ELF-1 (cell line): Measurements from ENCODE around the gene GREB1L.
"Not testable (repeated sequence)": the region's sequence is repeated elsewhere in the genome, so short reads cannot be mapped to it uniquely, and the experiment has no call there.

Experiments
- DNase-seq: peaks from one replicate; pipeline ENCODE4 v3.0.0-alpha.2; 2016; ENCODE audit warnings: low read depth, low spot score

GREB1L gene

GRCh38 chr18:21242141-21242779 is at the start of gene GREB1L:
Gene GREB1L (plus strand): TSS chr18:21242232. CDS start chr18:21383519, 141,287 bp downstream.
- peak; percentile 85 for DNase-seq

- DNase-seq: no peak
Observed at GRCh38 chr18:21192308-21192624, 49.8 kb upstream of the GREB1L start.

GRCh38 chr18:21194871-21195771 is 46.9 kb upstream of the GREB1L start:
- DNase-seq: no peak

- no peak for DNase-seq
Observed at GRCh38 chr18:21196426-21196825, 45.6 kb upstream of the GREB1L start.

GRCh38 chr18:21203126-21203525 is 38.9 kb upstream of the GREB1L start:
- DNase-seq: no peak

- DNase-seq: no peak
Observed at GRCh38 chr18:21203542-21204241, 38.3 kb upstream of the GREB1L start.

- DNase-seq: no peak
Observed at GRCh38 chr18:21205695-21206094, 36.3 kb upstream of the GREB1L start.

- DNase-seq: no peak
Observed at GRCh38 chr18:21210278-21210677, 31.8 kb upstream of the GREB1L start.

- no peak for DNase-seq
Observed at GRCh38 chr18:21210784-21211183, 31.2 kb upstream of the GREB1L start.

- not testable (repeated sequence) for DNase-seq
Observed at GRCh38 chr18:21214409-21214808, 27.6 kb upstream of the GREB1L start.

- DNase-seq: no peak
Observed at GRCh38 chr18:21215490-21215889, 26.5 kb upstream of the GREB1L start.

- DNase-seq: peak; percentile 23
Observed at GRCh38 chr18:21218862-21219261, 23.2 kb upstream of the GREB1L start.

- no peak for DNase-seq
Observed at GRCh38 chr18:21230436-21230835, 11.6 kb upstream of the GREB1L start.

- peak; percentile 89 for DNase-seq
Observed at GRCh38 chr18:21241301-21242048, 557 bp upstream of the GREB1L start.

- peak; percentile 42 for DNase-seq
Observed at GRCh38 chr18:21242780-21243401, 859 bp downstream of the GREB1L start.

GRCh38 chr18:21254576-21254975 is 12.5 kb downstream of the GREB1L start:
- no peak for DNase-seq

GRCh38 chr18:21255211-21255610 is 13.2 kb downstream of the GREB1L start:
- no peak for DNase-seq

GRCh38 chr18:21257386-21257785 is 15.4 kb downstream of the GREB1L start:
- no peak for DNase-seq

GRCh38 chr18:21260621-21261020 is 18.6 kb downstream of the GREB1L start:
- no peak for DNase-seq

GRCh38 chr18:21261352-21261751 is 19.3 kb downstream of the GREB1L start:
- DNase-seq: no peak

GRCh38 chr18:21262244-21262643 is 20.2 kb downstream of the GREB1L start:
- no peak for DNase-seq
